Fibroblast of skin of scalp (primary cell): Measurements from ENCODE around the gene PHACTR2.

Source experiments
- DNase-seq: peaks from one replicate; pipeline ENCODE4 v3.0.0-alpha.2; 2013

Gene PHACTR2

GRCh38 chr6:143742070-143742954, 64.5 kb downstream of the PHACTR2 start:
- no peak for DNase-seq

DNA sequence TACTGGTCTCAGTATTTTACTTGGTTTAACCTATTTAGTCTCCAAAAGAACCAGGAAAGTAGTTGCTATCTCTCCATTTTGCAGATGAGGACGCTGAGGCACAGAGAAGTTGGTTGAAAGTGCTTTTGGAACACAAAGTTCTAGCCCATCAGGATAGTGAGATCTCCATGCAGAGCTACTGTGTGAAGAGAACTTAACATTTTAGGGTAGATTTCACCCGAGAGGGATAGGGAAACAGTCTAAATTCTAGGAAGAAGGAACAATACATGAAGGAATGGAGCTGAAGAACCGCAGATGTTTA, 65.1 kb downstream of the PHACTR2 start:
- no peak for DNase-seq

DNA sequence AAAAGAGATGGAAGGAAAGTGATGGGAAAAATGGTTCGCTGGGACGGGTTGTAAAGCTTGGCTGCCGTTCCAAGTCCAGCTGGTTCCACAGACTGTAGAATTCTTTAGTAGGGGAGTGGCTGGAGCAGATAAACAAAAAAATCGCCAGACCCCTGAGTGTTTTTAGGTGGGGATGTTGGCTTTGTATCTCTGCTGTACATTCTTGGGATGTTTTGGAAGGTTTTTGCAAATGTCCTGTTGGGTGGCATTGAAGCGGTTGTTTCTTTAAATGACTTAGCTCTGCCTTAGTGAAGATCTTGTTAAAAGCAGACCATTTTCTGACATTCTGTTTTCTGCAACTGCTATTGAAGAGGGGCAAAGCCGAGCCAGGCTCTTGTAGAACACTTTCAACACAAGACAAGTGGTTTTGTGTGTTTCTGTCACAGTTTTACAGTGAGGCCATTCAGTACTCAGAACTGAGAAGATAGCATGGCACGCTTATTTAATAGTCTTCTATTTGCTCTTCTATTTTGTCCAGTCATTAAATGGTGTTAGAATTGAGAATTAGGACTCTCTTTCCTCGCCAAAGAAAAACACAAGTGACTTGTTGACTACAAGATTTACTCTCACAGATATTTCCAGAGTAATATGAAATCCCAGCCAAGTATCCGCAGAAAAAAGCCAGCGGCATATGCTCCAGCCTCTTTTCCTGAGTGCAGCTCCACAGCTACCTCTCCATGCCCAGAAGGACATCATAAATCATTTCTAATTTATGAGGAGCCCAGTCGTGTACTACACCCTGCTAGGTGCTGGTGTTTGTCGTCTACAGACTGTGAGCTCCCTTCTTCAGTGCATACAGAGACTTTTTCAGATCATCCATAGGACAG, 65.8 kb downstream of the PHACTR2 start:
- DNase-seq = peak; percentile 66

DNA sequence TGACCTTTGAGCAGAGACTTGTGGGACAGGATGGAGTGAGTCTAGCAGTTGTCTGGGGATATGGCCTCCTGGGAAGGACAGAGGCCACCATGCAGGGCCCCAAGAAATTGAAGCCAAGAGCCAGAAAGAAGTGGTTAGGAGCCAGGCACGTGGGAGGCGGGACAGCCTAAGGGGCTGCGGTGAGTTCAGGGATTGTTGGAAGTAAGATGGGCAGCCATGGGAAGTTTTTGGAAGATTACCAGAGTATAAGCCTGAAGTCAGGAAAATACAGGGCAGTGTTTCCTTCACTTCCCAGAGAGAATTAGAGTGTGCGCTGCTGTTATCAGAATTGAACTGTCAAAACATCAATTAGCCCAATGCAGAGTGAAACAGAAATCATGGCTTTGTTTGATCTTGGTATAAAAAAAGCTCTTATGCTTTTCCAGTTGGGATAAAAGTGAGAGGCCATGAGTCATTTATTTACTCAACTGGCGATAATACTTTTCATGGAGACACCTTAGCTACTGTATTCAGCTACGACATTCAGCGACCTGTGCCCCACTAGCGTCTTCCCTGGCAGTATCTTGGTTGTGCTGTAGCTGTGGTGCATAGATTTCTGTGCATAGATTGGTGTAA, 66.9 kb downstream of the PHACTR2 start:
- no peak for DNase-seq

DNA sequence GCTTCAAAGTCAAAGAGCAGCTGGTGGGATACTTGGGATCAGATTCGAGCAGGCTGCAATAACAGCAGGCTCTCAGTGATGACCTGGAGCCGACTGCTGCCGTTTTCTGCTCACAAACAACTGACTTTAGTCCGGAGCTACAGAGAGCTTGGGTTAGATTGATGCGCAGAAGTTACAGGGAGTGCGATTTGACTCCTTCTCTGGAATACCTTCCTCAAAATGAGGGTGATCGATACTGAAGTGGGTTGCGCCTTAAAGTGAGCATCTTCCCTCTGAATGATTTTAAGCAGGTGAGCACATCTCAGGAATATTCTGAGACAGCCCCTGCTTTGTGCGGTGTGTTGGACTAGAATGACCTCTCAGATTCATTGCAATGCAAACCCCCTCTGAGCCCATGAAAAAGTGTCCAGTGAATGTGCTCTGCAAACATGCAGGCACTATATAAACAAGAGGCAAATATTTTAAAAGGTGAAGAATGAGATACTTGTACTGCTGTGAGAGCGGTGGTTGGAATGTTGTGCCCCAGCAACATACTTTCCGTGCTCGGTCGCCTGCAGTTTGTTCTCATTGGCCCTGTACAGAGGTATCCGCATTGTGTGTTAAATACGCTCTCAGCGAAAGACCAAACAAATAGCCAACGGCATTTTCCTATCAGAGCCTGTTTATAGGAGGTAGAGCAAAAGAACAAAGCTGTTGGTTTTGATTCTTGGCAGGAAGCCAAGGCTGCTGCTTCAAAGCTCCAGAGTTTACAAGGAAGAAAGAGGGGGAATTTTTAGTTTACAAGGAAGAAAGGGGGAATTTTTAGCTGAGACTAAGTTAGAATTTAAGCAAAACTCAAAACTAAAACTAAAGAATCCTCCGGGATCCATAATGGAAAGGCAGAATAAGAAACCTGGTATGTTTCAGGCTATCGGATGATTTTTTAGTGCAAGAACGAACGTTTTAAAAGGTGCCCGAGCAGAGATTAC, 67.7 kb downstream of the PHACTR2 start:
- peak; percentile 67 for DNase-seq

DNA sequence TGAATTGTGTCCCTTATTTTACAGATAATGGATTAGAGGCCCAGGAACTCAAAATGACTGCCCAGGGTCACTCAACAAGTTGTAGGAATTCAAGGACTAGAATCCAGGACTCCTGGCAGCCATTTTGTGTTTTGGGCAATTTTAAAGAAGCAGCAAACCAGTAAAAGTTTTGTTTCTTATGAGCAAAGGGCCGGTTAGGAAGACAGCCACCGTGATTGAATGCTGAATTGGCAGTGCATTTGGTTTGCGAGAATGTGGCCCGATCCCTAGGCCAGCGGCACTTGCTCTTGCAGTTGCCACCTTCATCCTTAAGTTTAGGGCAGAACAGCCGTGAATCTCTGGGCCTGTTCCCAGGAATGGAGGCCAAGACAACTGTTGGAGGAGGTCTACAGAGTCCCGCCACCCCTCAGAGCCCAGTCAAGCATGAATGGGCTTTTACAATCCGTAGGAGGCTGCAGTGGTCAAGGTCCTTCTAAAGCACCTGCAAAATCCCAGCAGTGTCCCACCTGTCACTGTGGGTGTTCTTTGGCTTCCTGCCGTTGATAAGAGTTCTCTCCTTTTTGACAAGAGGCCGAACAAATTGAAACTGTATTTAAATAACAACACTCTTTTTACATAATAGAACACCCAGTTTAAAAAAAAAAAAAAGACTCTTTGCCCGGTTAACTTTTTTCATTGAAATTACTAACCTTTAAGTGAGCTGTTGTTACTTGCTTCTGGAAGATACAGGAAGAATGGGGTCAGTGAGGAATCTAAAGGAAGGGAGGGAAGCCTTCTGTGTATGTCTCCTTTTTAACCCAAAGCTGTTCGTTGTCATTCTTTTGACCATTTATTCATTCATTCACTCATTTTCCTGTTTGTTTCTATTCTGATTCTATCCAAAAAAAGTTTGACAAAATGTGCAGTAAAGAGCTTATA, 68.7 kb downstream of the PHACTR2 start:
- no peak for DNase-seq

- no peak for DNase-seq
These were observed 69.6 kb downstream of the PHACTR2 start for GRCh38 chr6:143747347-143747842.

DNA sequence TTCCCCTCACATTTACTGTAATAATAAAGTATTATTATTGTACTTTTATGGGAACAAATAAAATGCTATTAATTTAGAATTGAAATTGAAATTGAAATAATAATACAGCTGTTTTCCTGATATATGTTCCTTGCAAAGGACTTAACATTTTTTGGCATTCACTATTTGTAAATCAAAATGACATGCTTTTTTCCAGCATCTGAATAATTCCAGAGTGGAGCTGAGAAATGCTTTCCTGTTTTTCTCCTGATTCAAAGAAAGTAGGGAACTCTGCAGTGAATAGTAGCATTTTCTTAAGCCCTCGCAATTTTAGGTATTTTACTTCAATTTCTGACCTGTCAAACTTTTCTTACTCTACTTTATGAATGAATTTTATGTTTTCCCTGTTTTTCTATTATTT, 72.1 kb downstream of the PHACTR2 start:
- no peak for DNase-seq

GRCh38 chr6:143750877-143751276, 73.1 kb downstream of the PHACTR2 start:
- DNase-seq = no peak

DNA sequence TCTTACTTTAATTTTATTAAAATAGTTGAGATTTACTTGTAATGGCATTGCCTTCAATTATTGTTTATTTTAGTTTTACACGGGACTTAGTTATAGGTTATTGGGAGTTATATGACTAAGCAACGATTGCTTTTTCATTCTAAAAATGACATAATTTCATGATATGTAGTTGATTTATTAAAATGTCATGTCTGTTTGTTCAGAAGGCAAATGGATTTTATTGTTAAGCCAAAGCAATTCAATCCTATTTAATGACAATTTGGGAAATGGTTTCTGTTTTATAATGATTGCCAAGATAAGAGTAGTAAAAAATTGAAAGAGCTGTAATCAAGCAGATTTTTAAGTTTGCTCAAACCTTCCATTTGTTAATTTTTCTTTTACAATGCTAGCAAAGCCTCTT, 74.7 kb downstream of the PHACTR2 start:
- DNase-seq = no peak

DNA sequence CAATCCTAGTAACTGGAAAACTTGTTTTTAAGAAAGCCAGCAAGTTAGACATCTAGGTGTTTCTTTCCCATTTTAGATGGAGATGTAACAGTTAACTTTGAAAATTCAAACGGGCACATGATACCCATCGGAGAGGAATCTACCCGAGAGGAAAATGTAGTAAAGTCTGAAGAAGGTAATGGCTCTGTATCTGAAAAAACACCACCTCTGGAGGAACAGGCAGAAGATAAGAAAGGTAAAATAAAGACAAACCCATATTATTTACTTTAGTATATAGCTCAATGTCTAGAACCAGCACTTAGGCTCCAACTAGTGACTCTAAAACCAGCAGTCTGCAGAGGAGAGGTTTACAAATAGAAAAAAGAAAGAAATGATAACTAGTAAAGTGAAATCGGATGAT, 75.9 kb downstream of the PHACTR2 start:
- DNase-seq = no peak

- no peak for DNase-seq
These were observed 76.4 kb downstream of the PHACTR2 start for GRCh38 chr6:143754204-143754603.

GRCh38 chr6:143755301-143755744, 77.6 kb downstream of the PHACTR2 start:
- DNase-seq = no peak

DNA sequence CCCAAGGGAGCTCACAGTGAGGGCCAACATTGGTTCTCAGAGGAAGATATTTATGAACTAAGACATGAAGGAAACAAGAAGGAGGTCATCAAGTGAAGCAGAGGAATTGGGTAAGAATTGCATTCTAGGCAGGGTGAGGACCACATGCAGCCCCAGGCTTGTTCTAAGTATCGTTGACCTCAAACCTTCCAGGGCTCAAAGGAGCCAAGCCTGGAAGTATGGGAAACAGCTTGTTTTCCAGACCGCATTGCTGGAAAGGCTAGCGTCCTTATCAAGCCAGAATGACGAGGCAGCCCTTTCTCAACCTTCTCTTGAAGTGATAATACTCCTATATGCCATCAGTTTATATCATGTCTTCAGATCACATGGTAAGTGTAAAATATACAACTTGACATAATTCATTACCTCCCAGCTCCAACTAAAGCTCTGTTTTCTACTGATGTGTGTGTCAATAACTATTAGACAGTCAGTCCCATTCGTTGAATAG, 79.6 kb downstream of the PHACTR2 start:
- no peak for DNase-seq

DNA sequence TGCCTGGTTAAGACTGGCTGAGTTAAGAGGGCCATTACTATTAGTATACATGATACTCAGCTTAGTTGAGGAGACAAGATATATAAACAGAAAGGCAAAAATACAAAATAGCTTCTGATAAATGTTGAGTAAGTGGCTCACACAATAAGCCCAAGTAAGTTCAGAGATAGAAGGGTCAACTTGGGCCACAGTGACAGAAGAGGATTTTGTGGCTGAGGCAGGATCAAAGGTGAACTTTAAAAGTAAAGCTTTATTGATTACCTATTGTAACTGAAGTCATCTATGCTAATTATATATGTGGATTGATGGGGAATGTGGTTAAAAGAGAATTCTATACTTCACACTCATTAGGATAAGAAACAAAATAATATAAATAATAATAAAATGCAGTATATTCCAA, 80.8 kb downstream of the PHACTR2 start:
- no peak for DNase-seq

GRCh38 chr6:143759666-143760065, 81.9 kb downstream of the PHACTR2 start:
- DNase-seq = no peak

- DNase-seq = no peak
These were observed 83.3 kb downstream of the PHACTR2 start for GRCh38 chr6:143761074-143761473.

- DNase-seq = no peak
These were observed 84.4 kb downstream of the PHACTR2 start for GRCh38 chr6:143762126-143762525.

GRCh38 chr6:143765422-143766184, 87.8 kb downstream of the PHACTR2 start:
- no peak for DNase-seq

DNA sequence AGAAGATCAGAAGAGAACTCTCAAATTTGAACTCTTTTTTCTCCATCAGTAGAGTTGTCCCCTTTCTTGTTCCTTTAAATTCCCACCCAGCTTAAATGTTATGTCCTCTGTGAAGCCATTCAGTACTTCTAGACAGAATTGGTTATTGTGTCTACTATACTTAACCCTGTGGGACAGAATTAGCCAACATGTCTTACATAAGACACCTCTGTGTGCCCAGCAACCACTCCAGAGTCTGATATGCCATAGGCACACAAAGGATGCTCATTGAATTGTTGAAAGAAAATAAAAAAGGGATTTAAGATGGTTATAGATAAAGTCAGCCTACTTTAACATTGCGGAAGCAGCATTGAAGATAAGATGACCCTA, 88.4 kb downstream of the PHACTR2 start:
- DNase-seq = no peak
